Peyer's patch (tissue), 4 donors: ENCODE data around the gene RGS19.

Experiments used
- POLR2A ChIP-seq, 2 donors: fragments of 450-650 bp; IDR thresholded peaks; one replicate each; pipeline ENCODE4 v1.5.1; 2017; ENCODE audit warnings: antibody characterized with exemption in 2 of 2, mild to moderate bottlenecking in 2 of 2, moderate library complexity in 2 of 2
- TF ChIP-seq, protein P1 (sequence below), 6 experiments: fragments of 450-650 bp in 4 of 6; fragments of 200-600 bp in 2 of 6; sonication (generic) in 1 of 6; IDR thresholded peaks; one replicate each; pipeline ENCODE4 v1.5.1; 2017 to 2019; ENCODE audit warnings: antibody characterized with exemption in 6 of 6, mild to moderate bottlenecking in 3 of 6, moderate library complexity in 1 of 6

GRCh38 chr20:64033981-64034493, 45.3 kb downstream of the RGS19 start:
- TF ChIP-seq POLR2A (IDR thresholded peaks at IDR 0.05): no peak
- TF ChIP-seq, protein P1, sequence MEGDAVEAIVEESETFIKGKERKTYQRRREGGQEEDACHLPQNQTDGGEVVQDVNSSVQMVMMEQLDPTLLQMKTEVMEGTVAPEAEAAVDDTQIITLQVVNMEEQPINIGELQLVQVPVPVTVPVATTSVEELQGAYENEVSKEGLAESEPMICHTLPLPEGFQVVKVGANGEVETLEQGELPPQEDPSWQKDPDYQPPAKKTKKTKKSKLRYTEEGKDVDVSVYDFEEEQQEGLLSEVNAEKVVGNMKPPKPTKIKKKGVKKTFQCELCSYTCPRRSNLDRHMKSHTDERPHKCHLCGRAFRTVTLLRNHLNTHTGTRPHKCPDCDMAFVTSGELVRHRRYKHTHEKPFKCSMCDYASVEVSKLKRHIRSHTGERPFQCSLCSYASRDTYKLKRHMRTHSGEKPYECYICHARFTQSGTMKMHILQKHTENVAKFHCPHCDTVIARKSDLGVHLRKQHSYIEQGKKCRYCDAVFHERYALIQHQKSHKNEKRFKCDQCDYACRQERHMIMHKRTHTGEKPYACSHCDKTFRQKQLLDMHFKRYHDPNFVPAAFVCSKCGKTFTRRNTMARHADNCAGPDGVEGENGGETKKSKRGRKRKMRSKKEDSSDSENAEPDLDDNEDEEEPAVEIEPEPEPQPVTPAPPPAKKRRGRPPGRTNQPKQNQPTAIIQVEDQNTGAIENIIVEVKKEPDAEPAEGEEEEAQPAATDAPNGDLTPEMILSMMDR (IDR thresholded peaks at IDR 0.05): no peak
